PC-9 (cell line): ENCODE data around the gene KCNJ8.

Source experiments
- CTCF ChIP-seq: fragments of 200-600 bp; sonication (generic); conservative IDR thresholded peaks from 2 replicates; pipeline ENCODE4 v1.6.1; 2017; ENCODE audit warnings: mixed run types, antibody characterized with exemption, mild to moderate bottlenecking, moderate library complexity
- EZH2 ChIP-seq: fragments of 200-600 bp; sonication (generic); IDR thresholded peaks from 2 replicates; pipeline ENCODE4 v1.8.0; 2017; ENCODE audit warnings: antibody characterized with exemption, low read depth

- TF ChIP-seq CTCF (no peak), EZH2 (no peak)
Measured at GRCh38 chr12:21819678-21820077, 45.2 kb upstream of the KCNJ8 start.
